Measurements from ENCODE around the gene DCLK1. TPM values are rescaled to one million over a fixed set of nuclear protein-coding genes. Genes with fewer than 3 reads are reported as not detected.

The DCLK1 gene
- total RNA-seq, 1 experiment from 2014 or later = 36.2 TPM

GRCh38 chr13:35767256-35767976, 363.8 kb downstream of the DCLK1 start:
- Histone ChIP-seq H3K18ac (ENCODE audit: insufficient read length, low read depth, low read length) (no peak overlapping the region), H3K9me3 (ENCODE audit: control insufficient read depth, low read depth, low read length) (no peaks in the 10 kb centered on the region), H2BK120ac (ENCODE audit: low read depth, low read length, poor library complexity, severe bottlenecking) (no peak overlapping the region), H3K27ac (ENCODE audit: insufficient read length, low read depth, low read length) (no peak overlapping the region), H2BK12ac (ENCODE audit: insufficient read length, low read depth, low read length) (no peak overlapping the region), H2BK5ac (ENCODE audit: insufficient read length, low read length) (no peak overlapping the region), H2BK15ac (ENCODE audit: low read depth, low read length) (no peak overlapping the region), H3K4me2 (ENCODE audit: insufficient read depth, insufficient read length, low read length) (no peak overlapping the region), H3K79me2 (ENCODE audit: insufficient read depth, low read length) (no peaks in the 10 kb centered on the region), H3K23me2 (ENCODE audit: insufficient read length, low read depth, low read length, poor library complexity, severe bottlenecking) (no peaks in the 10 kb centered on the region), H3K23ac (ENCODE audit: insufficient read length, low read depth, low read length) (no peak overlapping the region), H3K4me1 (ENCODE audit: insufficient read depth, low read length) (no peaks in the 10 kb centered on the region), H4K20me1 (ENCODE audit: control insufficient read depth, insufficient read depth, insufficient read length) (no peaks in the 10 kb centered on the region), H2AK5ac (ENCODE audit: insufficient read length, low read length) (no peak overlapping the region), H3K9ac (ENCODE audit: extremely low read depth, insufficient read length, low read length) (no peak overlapping the region), H2BK20ac (ENCODE audit: low read depth, low read length, poor library complexity, severe bottlenecking) (no peak overlapping the region), H3K14ac (ENCODE audit: insufficient read depth, low read length) (no peak overlapping the region), H3K79me1 (ENCODE audit: insufficient read depth, low read depth, low read length, poor library complexity, severe bottlenecking) (no peaks in the 10 kb centered on the region), H3K56ac (ENCODE audit: insufficient read length, low read depth, low read length) (no peak overlapping the region), H3K27me3 (ENCODE audit: insufficient read depth, low read length) (no peaks in the 10 kb centered on the region), H3K4ac (ENCODE audit: low read depth, low read length) (no peak overlapping the region), H3T11ph (ENCODE audit: low read length) (no peak overlapping the region), H4K5ac (ENCODE audit: insufficient read length, low read depth, low read length) (no peak overlapping the region), H4K8ac (replicated peaks; ENCODE audit: insufficient read length, low read depth, low read length) (no peak overlapping the region), H4K91ac (ENCODE audit: insufficient read length, low read depth, low read length) (no peak overlapping the region), H2AFZ (ENCODE audit: low read length) (no peak overlapping the region)
- Mint-ChIP-seq H3K27ac (no peak overlapping the region), H3K4me3 (no peak overlapping the region), H3K9me3 (no peaks in the 10 kb centered on the region; a peak in 1 of 5 replicates), H3K27me3 (ENCODE audit: low read depth) (no peaks in the 10 kb centered on the region), H3K36me3 (ENCODE audit: insufficient read depth in 1 of 3, low read depth in 3 of 3) (no peaks in the 10 kb centered on the region), H3K4me1 (peaks cover 5 to 8% of the 10 kb centered on the region in 2 experiments; a peak in 3 of 4 replicates)
- no peak for DNase-seq
- TF ChIP-seq, protein P1, sequence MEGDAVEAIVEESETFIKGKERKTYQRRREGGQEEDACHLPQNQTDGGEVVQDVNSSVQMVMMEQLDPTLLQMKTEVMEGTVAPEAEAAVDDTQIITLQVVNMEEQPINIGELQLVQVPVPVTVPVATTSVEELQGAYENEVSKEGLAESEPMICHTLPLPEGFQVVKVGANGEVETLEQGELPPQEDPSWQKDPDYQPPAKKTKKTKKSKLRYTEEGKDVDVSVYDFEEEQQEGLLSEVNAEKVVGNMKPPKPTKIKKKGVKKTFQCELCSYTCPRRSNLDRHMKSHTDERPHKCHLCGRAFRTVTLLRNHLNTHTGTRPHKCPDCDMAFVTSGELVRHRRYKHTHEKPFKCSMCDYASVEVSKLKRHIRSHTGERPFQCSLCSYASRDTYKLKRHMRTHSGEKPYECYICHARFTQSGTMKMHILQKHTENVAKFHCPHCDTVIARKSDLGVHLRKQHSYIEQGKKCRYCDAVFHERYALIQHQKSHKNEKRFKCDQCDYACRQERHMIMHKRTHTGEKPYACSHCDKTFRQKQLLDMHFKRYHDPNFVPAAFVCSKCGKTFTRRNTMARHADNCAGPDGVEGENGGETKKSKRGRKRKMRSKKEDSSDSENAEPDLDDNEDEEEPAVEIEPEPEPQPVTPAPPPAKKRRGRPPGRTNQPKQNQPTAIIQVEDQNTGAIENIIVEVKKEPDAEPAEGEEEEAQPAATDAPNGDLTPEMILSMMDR (conservative IDR thresholded peaks at IDR 0.05) = no peak
- no CpG with 5 or more reads among the region's 6 CpGs for WGBS (ENCODE audit: extremely low coverage, insufficient read length, low lambda C conversion rate)
